ENCODE measurements around the gene ANO1.

ANO1 gene

DNA sequence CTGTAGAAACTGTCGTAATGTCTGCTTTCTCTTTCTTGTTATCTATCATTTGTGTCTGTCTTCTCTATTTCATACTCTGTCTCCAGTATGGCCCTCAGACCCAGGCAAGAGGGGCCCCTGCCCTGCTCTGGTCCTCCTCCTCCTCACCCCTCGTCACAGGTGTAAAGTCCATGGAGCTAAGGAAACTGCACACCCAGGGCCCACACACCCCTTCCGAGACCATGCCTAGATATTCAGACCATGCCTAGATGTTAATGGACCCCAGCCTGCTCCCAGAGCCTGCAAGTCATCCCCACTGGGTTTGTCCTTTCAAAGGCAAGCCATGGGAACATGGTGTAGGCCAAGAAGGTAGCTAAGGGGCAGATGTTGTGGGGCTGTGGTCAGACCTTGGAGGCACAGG lies 24.1 kb upstream of the ANO1 start:
- no peak for DNase-seq

DNA sequence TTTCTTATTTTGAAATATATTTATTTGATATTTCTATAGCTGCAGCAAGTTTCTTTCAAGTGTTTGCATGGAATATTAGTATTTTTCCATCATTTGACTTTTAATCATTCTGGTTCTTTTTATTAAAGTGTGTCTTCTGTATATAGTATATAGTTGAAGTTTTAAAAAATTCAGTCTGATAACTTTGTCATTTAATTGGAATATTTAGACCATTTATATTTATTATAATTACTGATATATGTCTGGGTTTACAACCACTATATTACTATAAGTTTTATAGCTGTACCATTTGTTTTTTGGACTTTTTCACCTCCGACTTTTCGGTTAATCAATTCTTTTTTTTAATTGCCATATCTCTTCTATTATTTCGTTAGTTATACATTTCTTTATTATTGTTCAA lies 22.7 kb upstream of the ANO1 start:
- DNase-seq, result no peak

DNA sequence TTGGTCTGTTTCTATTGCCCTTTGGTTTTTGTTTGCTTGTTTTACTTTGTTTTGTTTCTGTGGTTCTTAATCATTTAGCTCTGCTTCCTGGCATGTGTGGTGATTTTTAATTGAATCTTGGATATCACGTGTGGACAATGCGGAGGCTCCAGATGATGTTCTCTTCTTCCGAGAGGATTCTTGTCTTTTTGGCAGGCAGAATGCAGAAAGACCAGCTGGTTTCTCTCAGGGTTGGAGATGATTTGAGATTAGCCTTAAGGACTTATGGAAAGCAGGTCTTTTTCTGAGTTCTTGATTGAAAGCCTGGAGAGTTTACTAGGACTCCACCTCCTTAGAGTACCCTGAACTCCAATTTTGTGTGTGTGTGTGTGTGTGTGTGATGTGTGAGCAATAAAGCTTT lies 21.0 kb upstream of the ANO1 start:
- no peak for DNase-seq

DNA sequence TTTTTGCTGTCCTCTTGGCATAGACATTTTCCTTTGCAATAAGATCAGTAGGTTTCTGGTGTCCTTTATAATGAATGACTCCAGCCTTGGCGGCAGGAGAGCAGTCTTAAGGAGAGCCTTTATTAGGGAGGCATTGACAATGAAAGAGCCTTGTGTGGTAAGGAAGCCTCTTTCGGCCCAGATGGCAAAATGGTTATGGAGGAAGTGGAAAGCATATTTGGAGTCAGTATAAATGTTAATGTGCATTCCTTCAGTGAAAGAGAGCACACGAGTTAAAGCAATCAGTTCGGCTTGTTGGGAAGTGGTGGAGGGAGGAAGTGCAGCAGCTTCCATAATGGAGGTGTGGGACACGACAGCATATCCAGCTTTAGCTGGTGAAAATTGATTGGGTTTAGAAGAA lies 18.1 kb upstream of the ANO1 start:
- no peak for DNase-seq

DNA sequence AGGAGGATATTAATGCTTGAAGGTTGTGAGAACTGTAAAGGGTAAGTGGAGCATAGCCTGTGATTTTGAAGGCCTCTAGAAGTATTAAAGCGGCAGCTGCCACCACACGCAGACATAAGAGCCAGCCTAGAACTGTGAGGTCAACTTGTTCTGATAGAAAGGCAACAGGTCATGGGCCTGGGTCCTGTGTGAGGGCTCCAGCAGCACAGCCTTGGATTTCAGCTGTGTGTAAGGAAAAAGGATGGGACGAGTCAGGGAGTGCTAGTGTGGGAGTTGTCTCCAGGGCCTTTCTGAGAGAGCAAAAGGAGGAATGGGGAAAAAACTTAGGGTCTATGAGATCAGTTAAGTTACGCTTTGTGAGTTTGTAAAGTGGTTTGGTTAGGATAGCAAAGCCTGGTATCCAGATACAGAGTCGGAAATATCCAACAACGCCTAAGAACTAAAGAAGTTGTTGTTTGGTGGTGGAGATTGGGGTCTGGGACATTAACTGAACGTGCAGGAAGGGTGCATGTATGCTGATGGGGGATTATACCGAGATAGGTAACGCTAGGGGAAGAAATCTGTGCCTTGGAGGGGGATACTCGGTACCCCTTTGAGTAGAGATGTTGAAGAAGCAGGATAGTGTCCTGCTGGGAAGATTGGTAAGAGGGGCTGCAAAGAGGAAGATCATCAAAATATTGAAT lies 17.4 kb upstream of the ANO1 start:
- DNase-seq, result no peak

DNA sequence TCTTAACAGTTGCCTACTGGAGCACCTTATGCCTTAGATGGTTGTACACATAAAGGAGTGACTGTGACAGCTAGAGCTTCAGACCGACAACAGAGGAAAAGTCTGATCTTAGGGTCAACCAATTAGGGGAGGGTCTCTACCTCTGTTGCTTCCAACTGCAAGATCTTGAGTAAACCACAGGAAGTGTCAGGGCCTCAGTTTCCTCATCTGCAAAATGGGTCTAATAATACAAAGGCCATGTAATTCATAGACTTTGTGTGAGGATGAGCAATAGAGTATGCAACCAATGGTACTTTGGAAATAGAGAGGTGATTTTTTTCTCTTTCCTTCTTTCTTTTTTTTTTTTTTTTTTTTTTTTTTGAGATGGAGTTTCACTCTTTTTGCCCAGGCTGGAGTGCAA lies 16.4 kb upstream of the ANO1 start:
- no peak for DNase-seq

DNA sequence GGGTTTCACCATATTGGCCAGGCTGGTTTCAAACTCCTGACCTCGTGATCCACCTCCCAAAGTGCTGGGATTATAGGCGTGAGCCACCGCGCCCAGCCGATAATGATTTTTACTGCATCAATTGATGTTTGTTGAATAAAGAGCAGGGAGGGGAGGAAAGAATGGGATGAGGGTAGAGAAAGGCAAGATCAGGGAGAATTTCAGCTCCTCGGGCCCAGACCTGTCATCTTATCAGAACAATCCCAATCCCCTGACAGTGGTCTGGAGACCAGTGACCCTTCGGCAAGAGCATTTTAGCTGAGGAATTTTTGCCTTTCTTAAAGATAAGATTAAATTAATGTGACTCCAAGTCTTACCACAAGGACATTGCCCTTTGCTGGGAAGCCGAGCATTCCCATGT lies 15.0 kb upstream of the ANO1 start:
- no peak for DNase-seq

DNA sequence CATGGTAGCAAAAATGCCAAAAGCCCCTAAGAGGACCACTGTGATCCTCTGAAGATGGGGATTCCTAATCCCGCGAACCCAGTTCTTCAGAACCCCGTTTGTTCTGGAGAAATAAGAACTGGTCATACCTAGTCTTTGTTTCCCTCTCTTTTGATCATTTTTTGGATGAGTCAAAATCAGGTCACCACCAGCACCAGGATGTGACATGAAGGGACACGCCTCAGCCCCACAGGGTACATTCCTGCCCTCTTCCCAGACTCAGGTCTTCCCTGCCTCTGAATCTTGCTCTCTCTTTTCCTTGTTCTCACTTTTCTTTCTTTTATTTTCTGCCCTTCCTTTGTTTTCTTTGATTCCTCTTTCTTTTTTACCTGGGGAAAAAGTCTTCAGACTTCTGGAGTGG lies 14.6 kb upstream of the ANO1 start:
- no peak for DNase-seq

DNA sequence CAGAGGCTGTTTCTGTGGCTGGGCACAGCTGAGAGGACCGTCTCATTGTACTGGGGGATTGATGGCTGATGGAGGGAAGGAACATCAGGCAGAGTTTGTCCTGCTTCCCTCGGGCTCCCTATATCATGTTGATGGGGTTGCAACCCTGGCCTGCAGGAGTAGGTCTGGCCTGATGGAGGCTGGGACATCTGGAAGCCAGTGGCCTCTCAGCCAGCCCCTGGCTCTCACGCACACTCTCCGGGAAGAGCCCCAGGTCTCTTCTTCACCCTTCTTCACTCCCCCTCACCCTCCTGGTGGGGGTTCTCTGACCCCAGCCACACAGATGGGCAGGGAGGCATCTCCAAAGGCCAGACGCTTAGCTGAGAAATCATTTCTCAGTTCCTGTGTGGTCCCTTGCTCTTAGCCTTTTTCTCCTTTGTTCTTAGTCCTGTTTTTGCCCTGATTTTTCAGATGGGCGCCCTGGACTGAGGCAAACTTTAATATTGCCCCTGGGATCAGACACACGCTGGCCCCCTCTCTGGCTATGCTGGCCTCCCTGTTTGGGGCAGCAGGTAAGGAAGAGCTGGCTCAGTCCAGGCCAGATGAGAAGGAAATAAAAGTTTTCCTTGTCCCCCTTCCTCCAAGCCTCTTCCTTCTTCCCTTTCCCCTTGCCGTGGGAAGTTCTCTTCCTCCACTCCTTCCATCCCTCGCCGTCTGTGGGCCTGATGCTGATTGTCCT lies 13.9 kb upstream of the ANO1 start:
- DNase-seq, result no peak

DNA sequence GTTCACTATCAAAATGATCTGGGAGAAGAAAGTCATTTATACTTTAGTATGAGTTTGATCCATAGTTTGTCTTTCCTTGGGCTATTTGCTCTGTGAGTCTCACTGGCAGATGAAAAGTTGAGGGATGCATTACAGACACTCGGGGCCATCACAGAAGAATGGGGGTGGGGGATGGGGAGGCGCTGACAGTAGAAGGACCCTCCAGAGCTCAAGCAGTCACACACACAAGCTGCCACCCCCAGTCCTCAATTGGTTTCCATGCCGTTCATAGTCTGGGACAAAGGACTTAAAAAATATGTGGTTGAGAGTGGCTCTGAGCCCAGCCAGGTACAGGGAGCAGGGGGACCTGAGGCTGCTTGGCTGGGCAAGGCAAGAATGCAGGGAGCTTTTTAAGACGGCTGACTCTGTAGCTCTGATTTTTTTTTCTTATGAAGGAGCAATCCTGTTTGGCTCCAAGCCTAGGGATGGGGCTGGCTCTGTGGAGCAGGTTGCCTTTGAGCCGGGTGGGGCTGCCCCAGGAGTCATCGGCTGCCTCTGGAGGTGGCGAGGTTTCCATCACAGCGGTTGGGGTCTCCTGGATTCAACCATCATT lies 13.3 kb upstream of the ANO1 start:
- DNase-seq, result no peak

DNA sequence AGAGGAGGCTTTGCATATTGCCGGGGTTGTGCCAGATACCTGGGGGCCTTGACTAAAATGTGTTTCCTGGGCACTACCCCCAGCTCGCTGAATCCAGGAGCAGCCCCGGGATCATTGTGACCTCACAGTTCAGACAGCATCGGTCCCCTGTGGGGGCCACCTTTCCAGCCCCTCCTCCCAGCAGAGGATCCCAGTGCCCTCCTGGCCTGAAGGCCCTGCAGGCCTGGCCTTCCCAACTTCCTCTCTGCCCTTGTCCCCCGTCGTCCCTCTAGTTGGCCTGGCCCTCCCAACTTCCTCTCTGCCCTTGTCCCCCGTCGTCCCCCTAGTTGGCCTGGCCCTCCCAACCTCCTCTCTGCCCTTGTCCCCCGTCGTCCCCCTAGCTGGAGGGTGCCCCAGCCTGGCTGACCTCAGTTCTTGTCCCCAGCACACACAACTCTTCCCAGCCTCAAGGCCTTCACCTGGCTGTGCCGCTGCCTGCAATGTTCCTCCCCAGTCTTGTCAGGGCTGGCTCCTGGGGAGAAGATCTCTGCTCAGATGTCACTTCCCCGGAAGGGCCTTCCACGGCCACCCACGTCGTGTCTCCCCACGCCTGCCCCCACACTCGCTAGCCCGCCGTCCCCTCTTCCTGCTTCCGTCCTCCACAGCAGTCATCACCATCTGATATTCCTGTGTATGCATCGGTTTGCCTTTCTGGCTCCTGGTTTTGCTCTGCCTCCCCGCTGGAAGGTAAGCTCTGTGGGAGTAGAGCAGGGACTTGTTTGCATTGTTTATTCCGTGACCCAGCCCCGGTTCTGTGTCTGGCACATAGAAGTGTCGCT lies 12.6 kb upstream of the ANO1 start:
- no peak for DNase-seq

DNA sequence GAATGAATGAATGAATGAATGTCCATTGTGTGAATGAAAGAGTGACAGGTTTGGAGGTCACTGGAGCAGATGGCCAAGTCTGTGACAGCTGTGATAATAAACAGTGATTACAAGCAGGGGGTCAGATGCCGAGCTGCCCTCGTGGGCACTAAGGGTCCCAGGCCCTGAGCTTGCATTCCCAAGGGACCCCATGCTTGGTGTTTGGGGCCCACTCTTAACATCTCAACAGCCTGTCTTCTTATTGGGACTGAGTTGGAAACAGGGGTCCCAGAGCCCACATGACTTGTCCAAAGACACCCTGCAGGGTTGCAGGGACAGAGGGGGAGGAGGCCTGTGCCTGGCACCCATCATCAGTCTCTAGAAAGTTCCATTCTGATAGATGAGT lies 12.0 kb upstream of the ANO1 start:
- no peak for DNase-seq

DNA sequence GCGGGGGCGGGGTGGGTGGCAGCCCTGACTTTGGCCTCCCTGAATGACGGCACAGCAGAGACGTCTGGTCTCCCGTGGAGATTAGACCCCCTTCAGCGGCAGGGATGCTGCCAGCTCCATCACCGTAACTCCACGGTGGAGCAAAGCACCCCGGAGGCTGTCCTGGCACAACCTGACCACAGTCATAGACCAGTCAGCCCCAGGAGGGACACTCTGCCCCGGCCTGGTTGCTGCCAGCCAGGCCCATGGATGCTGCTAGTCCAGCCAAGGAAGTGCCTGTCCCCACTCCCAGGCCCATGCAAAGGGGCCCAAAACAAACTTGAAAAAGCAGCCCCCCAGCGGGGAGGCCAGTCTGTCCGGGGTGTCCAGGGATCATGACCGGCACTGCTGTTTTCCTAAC lies 11.5 kb upstream of the ANO1 start:
- no peak for DNase-seq

DNA sequence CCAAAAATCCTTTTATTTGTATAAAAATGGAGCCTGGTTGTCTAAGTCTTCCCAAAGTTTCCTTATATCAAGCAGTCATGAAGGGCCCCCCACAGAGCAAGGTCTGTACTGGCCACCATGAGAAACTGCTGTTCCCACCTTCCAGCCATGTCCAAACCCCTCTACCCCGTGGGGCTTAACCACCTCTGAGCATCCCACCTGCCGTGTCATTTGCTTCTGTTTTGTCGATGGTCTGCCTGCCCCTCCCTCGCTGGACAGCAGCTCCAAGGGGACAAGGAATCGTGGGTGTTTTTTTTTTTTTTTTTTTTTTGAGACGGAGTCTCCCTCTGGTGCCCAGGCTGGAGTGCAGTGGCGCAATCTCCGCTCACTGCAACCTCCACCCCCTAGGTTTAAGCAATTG lies 11.1 kb upstream of the ANO1 start:
- no peak for DNase-seq

DNA sequence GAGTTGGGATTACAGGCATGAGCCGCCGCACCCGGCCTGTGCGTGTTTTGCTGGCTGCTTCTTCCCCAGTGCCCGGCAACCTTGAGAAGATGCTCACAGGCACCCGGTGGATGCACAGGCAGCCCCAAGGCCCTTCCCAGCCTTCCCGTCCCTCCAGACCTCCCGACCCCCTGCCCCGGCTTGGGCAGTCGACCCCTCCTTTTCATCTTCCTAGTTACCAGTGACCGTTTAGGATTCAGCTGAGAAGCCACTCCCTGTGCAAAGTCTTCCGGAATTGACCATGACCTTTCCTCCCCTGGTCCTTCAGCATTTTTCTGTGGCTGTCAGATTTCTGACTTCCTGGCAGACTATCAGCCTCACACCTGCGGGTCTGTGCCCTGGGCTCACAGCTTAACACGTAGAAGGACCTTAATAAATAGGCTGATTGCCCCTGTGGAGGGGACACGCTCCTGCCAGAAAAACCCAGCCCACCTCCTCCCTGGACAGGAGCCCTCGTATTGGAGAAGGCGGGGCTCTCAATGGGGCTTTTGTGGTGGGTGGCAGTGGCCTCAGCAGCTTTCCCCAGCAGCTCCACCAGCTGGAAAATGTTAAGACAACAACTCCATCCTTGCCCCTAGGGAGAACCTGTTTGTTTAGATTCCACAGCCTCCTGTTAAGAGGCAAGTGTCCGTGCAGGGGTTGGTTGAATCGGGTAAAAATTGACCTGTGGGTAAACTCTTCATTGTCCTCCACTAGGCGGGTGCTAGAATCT lies 10.4 kb upstream of the ANO1 start:
- no peak for DNase-seq

DNA sequence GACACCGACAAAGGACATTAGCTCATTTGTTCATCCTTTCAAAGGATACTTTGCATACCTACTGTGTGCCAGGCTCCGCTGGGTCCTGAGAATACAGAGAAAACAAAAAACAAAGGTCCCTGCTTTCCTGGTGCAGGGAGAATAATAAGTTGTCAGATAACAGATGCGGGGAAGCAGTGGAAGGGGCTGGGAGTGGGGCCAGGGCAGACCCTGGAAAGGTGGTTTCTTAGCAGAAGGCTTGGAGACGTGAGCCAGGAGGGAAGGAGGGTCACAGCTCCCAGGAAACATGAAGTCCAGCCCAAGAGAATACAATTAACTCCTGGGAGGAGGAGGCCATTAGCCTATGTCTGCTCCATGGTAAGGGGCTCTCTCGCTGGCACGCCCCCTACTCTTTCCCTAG lies 9.8 kb upstream of the ANO1 start:
- DNase-seq, result no peak

DNA sequence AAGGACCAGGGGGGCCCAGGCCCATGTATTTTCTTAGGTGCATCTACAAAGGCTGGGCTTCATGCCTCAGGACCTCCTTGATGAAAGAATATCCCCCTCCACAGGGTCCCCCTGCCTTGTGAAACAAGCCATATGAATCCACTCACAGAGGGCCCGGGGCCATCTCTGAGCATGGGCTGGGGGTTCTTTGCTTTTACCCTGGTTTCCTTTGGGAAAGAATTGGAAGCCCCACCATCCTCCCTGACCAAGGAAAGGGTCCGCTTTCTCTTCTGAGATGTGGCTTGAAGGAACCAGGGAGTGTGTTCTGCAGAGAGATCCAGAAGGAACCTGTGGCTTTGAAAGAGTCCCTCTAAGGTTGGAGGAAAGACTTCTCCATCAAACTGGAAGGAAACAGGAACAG lies 9.2 kb upstream of the ANO1 start:
- DNase-seq, result no peak

DNA sequence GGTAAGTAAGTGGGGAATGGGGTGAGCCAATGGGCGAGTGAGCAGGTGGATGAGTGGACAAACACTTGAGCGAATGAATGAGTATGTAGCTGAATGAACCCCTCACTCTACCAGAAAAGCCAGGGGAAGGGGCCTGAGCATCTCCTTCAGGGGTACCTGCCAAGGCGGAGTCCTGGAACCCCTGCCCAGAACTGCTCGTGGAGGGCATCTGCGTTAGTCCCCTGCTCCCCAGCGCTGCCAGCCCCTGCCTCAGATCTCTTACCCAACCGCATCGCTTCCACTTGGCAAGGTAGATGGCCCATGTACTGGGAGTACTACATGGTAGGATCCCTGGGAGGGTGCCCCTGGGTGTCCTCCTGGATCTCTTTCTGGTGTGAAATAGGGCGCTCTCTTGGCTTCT lies 7.4 kb upstream of the ANO1 start:
- no peak for DNase-seq

DNA sequence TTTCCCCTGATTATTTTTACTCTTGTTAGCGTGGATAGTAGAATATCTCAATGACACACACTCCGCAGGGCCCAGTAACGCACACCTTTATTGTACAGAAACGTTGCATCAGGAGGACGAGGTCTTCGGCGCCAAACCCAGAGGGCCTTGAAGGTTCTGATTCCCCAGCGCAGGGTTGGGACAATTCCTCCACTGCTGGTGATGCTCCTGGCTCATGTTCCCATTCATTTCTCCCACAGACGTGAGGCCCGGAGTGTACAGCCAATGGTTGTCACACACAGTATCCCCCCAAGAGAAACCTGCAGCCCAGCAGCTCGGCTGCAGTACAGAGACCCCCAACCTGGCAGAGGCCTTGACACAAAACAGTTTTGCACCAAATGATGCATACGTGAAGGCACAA lies 6.1 kb upstream of the ANO1 start:
- DNase-seq, result no peak

DNA sequence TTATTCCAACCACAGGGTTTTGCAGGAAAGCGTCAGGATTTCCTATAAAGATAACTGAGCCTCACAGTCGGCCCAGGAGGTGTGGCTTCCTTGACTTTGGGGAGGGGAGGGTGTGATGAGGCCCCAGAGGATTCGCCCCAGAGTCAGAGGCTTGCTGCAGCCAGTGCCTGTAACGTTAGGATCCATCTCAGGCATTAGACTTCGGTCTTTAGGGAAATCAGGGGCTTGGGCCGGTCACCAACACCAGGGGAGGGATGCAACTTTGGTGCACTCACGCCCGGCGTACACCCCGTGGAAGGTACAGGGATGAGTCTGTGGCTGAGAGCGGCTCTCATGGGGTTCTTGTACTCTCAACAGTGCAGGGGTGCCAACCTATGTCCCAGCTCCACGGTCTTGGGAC lies 5.7 kb upstream of the ANO1 start:
- DNase-seq, result no peak

DNA sequence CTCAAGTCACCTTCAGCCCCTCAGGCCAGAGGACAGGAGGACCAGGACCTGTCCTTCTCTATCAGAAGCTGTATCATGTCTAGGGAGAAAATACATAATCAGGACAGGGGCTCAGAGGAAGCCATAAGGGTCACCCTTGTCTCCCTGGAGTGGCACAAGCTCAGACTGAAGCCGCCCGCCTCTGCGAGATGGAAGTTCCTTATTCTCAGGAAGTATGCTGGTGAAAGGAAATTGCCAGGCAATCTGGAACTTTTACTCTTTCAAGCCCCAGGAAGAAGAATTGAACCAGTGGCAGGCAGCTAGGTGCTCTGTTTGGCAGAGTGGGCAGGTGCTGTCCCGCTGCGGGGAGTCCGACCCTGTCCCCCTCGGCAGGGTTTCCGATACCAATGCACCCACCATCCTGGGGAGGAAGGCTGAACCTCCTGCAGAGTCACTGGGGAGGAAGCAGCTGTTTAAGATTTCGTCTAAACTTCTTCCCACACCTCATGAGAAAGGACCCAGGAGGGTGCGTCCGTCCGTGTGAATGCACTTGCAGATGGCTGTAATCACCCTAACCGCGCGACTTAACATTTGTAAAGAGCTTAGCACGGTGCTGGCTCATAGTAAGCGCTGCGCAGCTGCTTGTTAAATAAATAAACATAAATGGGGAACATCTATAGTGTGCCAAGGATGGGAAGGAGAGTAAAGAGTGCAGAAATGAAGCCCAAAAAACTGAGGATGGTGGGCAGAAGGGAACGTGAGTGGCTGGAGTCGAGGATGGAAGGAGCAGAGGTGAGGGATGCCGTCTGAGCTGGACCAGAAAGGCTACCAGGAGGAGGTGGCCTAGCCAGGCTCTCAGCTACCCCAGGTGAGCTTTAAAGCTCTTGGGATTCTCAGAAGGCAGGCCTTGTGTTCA lies 5.0 kb upstream of the ANO1 start:
- no peak for DNase-seq

DNA sequence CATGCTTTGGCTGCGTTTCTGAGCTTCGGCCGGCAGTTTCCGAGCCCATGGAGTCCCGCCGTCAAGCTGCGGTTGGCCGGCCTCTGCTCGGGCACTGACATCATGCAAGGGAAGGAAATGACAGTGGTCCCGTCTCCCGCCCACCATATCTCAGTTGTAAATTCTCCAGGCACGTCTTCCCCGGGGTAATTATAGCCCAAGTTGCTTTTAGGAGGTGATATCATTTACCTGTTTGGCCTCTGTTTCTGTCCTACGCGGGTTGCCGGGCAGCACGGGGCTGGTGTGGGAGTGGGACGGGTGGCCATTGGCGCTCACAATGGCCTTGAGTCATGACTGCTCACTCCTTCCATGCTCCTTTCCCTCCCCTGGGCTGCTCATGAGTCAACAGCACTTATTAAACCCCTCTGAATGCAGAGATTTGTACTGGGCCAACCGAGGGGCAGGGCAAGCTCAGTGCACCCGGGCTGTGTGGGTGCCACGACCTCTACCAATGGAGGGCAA lies 4.2 kb upstream of the ANO1 start:
- DNase-seq, result no peak

Measured in stimulated activated CD8-positive, alpha-beta memory T cell treated with anti-CD3 and anti-CD28 coated beads, Interleukin-4, amount 100 ng/mL, for 48 hours (primary cell).